Panc1 (cell line): ENCODE results near the gene CPZ. TPM values are rescaled to one million over a fixed set of nuclear protein-coding genes. Genes with fewer than 3 reads are reported as not detected.

ENCODE experiments used
- ATAC-seq: fragments of 200-7000 bp; cut with Tn5 transposase; 2 replicates; pipeline ENCODE4 v1.9.1; 2020; ENCODE audit warnings: mild to moderate bottlenecking, moderate library complexity
- BruUV-seq: library from RNA; stranded (reverse); fragments of 400-500 nt; replicated peaks from 2 replicates; lab custom pipeline; 2021; lab: Mats Ljungman, UMichigan
- CTCF ChIA-PET: fragments of 300-600 bp; sonication (Branson Sonifier 250); formaldehyde crosslinking; loops from one replicate; lab custom pipeline; 2022; ENCODE audit warnings: antibody characterized with exemption; lab: Charles Lee
- POLR2A ChIA-PET: fragments of 300-600 bp; sonication (Branson Sonifier 250); formaldehyde crosslinking; loops from one replicate; lab custom pipeline; 2022; ENCODE audit warnings: antibody characterized with exemption; lab: Charles Lee
- DNase-seq: peaks from one replicate; pipeline ENCODE4 v3.0.0-alpha.2; 2010; ENCODE audit warnings: low read depth, low spot score
- H3K27ac ChIP-seq: 2 replicates; pipeline ENCODE4 v1.5.1; 2011; ENCODE audit warnings: mild to moderate bottlenecking, low read length, inconsistent platforms
- H3K27me3 ChIP-seq: fragments of 200-500 bp; sonication (Bioruptor generic); 2 replicates; pipeline ENCODE4 v1.6.0; 2014; ENCODE audit warnings: low read length, inconsistent platforms; ENCODE audit not compliant: control insufficient read depth, insufficient read depth
- H3K36me3 ChIP-seq: fragments of 200-500 bp; sonication (Bioruptor generic); 2 replicates; pipeline ENCODE4 v1.5.1; 2014; ENCODE audit warnings: inconsistent platforms, mild to moderate bottlenecking, low read length, moderate library complexity; ENCODE audit not compliant: control insufficient read depth, insufficient read depth
- H3K4me1 ChIP-seq: 2 replicates; pipeline ENCODE4 v1.5.1; 2011; ENCODE audit warnings: inconsistent platforms, mild to moderate bottlenecking, low read length, moderate library complexity; ENCODE audit not compliant: control insufficient read depth, insufficient read depth
- H3K4me3 ChIP-seq, 2 experiments: 2 replicates each; pipeline ENCODE4 v1.5.1; 2011 to 2012; ENCODE audit warnings: low read depth in 2 of 2, low read length in 2 of 2, mild to moderate bottlenecking in 2 of 2, inconsistent platforms in 1 of 2, moderate library complexity in 1 of 2
- H3K9me3 ChIP-seq: fragments of 200-500 bp; sonication (Bioruptor generic); 2 replicates; pipeline ENCODE4 v1.5.1; 2014; ENCODE audit warnings: low read depth, mild to moderate bottlenecking, inconsistent platforms, low read length, moderate library complexity; ENCODE audit not compliant: control insufficient read depth, insufficient read depth
- POLR2AphosphoS5 ChIP-seq: IDR thresholded peaks from 2 replicates; pipeline ENCODE4 v1.6.1; 2012; ENCODE audit warnings: mild to moderate bottlenecking, low read depth, low read length, moderate library complexity
- SIN3A ChIP-seq: IDR thresholded peaks from 2 replicates; pipeline ENCODE4 v1.6.1; 2012; ENCODE audit warnings: low read depth, mild to moderate bottlenecking, low read length, moderate library complexity, borderline replicate concordance; ENCODE audit not compliant: insufficient read depth
- TCF7L2 ChIP-seq: IDR thresholded peaks from 2 replicates; pipeline ENCODE4 v1.6.1; 2011; ENCODE audit warnings: mild to moderate bottlenecking, low read depth, low read length, inconsistent platforms
- in situ Hi-C: cut with HindIII; loops from 2 replicates; pipeline ENCODE4 v1.10.0; 2016; ENCODE audit warnings: low sequenced_read_pairs, low pct_unique_long_range_greater_than_20kb
- intact Hi-C: fragments of 100-400 bp; cut with micrococcal nuclease; formaldehyde crosslinking; loops from one replicate; pipeline ENCODE4 v1.10.0; 2022; ENCODE audit not compliant: unreplicated experiment
- total RNA-seq: library from RNA; stranded (reverse); gene quantifications from one replicate; pipeline ENCODE4 v1.2.1, GENCODE V29; 2021; ENCODE audit not compliant: unreplicated experiment
- TF ChIP-seq, protein P1 (sequence below): fragments of 450-650 bp; IDR thresholded peaks from 2 replicates; pipeline ENCODE4 v1.5.1; 2017; ENCODE audit warnings: mild to moderate bottlenecking
- TF ChIP-seq, protein P2 (sequence below), 2 experiments: IDR thresholded peaks; 2 replicates each; pipeline ENCODE4 v1.6.1; 2011 to 2012; ENCODE audit warnings: low read depth in 2 of 2, control low read depth in 1 of 2, low read length in 1 of 2, mild to moderate bottlenecking in 1 of 2, moderate library complexity in 1 of 2; ENCODE audit not compliant: insufficient read depth in 1 of 2

Gene CPZ
- total RNA-seq, 1 experiment from 2014 or later, result 0.15 TPM

DNA sequence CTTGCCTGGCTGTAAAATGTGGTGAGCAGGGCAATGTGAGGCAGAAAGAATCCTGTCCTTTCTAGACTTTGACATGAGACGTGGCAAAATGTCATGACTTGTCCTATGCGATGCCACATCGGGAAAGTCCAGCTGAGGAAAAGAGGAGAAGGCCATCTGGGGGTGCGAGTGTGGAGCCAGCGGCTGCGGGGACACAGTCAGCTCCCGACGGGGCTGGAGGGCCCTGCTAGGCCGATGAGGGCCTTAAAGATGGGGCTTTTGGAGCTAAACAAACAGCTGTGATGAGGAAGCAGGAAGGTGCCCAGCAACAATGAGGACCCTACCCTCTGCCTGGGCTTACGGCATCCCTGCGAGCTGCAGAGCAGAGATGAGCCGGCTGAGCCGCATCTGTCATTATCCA lies 7.7 kb downstream of the CPZ start:
- ChIA-PET CTCF (no interaction called here), POLR2A (no interaction called here)
- no peaks in the 10 kb centered on the region for H3K27me3 ChIP-seq
- ATAC-seq (no peak), DNase-seq (no peak)
- H3K27ac ChIP-seq, result no peak overlapping the region
- no TSS peak for BruUV-seq
- intact Hi-C loops (no loop called here), in situ Hi-C loops (no loop called here)
- no peak for TF ChIP-seq TCF7L2
- TF ChIP-seq, protein P1, sequence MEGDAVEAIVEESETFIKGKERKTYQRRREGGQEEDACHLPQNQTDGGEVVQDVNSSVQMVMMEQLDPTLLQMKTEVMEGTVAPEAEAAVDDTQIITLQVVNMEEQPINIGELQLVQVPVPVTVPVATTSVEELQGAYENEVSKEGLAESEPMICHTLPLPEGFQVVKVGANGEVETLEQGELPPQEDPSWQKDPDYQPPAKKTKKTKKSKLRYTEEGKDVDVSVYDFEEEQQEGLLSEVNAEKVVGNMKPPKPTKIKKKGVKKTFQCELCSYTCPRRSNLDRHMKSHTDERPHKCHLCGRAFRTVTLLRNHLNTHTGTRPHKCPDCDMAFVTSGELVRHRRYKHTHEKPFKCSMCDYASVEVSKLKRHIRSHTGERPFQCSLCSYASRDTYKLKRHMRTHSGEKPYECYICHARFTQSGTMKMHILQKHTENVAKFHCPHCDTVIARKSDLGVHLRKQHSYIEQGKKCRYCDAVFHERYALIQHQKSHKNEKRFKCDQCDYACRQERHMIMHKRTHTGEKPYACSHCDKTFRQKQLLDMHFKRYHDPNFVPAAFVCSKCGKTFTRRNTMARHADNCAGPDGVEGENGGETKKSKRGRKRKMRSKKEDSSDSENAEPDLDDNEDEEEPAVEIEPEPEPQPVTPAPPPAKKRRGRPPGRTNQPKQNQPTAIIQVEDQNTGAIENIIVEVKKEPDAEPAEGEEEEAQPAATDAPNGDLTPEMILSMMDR, result no peak
- TF ChIP-seq SIN3A, result no peak
- TF ChIP-seq, protein P2, sequence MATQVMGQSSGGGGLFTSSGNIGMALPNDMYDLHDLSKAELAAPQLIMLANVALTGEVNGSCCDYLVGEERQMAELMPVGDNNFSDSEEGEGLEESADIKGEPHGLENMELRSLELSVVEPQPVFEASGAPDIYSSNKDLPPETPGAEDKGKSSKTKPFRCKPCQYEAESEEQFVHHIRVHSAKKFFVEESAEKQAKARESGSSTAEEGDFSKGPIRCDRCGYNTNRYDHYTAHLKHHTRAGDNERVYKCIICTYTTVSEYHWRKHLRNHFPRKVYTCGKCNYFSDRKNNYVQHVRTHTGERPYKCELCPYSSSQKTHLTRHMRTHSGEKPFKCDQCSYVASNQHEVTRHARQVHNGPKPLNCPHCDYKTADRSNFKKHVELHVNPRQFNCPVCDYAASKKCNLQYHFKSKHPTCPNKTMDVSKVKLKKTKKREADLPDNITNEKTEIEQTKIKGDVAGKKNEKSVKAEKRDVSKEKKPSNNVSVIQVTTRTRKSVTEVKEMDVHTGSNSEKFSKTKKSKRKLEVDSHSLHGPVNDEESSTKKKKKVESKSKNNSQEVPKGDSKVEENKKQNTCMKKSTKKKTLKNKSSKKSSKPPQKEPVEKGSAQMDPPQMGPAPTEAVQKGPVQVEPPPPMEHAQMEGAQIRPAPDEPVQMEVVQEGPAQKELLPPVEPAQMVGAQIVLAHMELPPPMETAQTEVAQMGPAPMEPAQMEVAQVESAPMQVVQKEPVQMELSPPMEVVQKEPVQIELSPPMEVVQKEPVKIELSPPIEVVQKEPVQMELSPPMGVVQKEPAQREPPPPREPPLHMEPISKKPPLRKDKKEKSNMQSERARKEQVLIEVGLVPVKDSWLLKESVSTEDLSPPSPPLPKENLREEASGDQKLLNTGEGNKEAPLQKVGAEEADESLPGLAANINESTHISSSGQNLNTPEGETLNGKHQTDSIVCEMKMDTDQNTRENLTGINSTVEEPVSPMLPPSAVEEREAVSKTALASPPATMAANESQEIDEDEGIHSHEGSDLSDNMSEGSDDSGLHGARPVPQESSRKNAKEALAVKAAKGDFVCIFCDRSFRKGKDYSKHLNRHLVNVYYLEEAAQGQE (IDR thresholded peaks at IDR 0.05; ENCODE audit: insufficient read depth in 1 of 2, low read depth in 2 of 2, low read length in 1 of 2), result no peak
- no peak for TF ChIP-seq POLR2AphosphoS5
- no peaks in the 10 kb centered on the region for H3K9me3 ChIP-seq
- H3K36me3 ChIP-seq, result no peaks in the 10 kb centered on the region
- H3K4me3 ChIP-seq, result no peak overlapping the region
- H3K4me1 ChIP-seq, result no peaks in the 10 kb centered on the region

DNA sequence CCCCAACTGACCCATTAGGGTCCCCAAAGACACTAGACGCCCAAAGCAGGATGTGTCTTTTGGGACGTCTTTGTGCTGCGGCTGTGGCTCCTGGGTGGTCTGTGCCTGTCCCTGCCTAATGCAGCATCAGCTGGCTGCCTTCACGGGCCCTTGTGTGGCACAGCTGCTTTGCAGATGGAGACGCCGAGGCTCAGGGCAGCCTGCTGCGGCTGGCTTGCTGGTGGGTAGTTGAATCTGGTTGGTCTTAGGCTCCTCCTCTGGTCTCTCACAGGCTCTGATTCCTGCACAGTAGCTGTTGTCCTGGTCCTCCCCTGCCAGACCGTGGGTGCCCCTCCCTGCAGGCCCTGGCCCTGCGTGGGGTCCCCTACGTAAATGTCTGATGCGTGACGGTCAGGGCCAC lies 8.1 kb downstream of the CPZ start:
- no peaks in the 10 kb centered on the region for H3K27me3 ChIP-seq
- POLR2A ChIA-PET, result no interaction called here
- CTCF ChIA-PET, result no interaction called here
- H3K36me3 ChIP-seq, result no peaks in the 10 kb centered on the region
- ATAC-seq (no peak), DNase-seq (no peak)
- H3K4me1 ChIP-seq, result no peaks in the 10 kb centered on the region
- no TSS peak for BruUV-seq
- in situ Hi-C loops, result no loop called here
- intact Hi-C loops, result no loop called here
- H3K9me3 ChIP-seq, result no peaks in the 10 kb centered on the region
- TF ChIP-seq TCF7L2 (no peak), POLR2AphosphoS5 (no peak), SIN3A (no peak)
- TF ChIP-seq, protein P1, result no peak
- TF ChIP-seq, protein P2 (IDR thresholded peaks at IDR 0.05; ENCODE audit: insufficient read depth in 1 of 2, low read depth in 2 of 2, low read length in 1 of 2), result no peak
- no peak overlapping the region for H3K27ac ChIP-seq
- H3K4me3 ChIP-seq, result no peak overlapping the region
